HG03135 (cell line): Measurements from ENCODE around the gene INHBC.
"Not testable (repeated sequence)": the region's sequence is repeated elsewhere in the genome, so short reads cannot be mapped to it uniquely, and the experiment has no call there.

Experiments
- ATAC-seq: cut with Tn5 transposase; IDR thresholded peaks from one replicate; pipeline ENCODE4 v1.9.1; 2021; ENCODE audit warnings: mild to moderate bottlenecking, moderate library complexity; ENCODE audit not compliant: unreplicated experiment

INHBC gene

DNA sequence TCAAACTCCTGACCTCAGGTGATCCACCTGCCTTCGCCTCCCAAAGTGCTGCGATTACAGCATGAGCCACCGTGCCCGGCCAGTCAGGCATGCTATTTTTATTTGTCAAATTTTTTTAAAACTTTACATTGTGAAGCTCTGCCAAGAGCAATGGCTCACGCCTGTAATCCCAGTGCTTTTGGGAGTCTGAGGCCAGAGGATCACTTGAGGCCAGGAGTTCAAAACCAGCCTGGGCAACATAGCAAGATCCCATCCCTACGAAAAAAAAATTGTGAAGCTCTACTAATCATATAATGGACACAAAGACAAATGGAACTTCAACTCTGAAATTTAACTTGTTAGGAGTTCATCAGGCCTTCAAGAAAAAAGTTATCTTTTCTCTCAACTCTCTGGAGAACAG is 5.6 kb upstream of the INHBC start:
- no peak for ATAC-seq

DNA sequence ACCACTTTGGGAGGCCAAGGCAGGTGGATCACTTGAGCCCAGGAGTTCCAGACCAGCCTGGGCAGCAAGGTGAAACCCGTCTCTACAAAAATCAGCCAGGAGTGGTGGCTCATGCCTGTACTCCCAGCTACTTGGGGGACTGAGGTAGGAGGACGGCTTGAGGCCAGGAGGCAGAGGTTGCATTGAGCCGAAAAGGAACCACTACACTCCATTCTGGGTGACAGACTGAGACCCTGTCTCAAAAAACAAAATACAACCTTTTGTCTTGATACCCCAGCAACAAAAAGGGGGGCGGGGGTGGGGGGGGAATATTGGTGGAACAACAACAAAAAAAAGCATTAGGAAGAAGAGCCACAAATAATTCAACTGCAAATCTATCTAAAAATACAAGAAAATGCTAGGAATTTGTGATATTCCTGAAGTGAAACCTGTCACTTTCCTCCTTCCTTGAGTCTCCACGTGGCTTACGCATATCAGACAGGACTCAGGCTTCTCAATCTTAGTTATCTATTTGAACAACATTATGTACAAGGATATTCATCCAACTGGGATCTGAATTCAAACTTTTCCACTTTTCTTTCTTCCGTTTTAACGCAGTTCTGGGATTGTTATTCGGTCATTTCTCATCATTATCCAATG is 5.0 kb upstream of the INHBC start:
- no peak for ATAC-seq

DNA sequence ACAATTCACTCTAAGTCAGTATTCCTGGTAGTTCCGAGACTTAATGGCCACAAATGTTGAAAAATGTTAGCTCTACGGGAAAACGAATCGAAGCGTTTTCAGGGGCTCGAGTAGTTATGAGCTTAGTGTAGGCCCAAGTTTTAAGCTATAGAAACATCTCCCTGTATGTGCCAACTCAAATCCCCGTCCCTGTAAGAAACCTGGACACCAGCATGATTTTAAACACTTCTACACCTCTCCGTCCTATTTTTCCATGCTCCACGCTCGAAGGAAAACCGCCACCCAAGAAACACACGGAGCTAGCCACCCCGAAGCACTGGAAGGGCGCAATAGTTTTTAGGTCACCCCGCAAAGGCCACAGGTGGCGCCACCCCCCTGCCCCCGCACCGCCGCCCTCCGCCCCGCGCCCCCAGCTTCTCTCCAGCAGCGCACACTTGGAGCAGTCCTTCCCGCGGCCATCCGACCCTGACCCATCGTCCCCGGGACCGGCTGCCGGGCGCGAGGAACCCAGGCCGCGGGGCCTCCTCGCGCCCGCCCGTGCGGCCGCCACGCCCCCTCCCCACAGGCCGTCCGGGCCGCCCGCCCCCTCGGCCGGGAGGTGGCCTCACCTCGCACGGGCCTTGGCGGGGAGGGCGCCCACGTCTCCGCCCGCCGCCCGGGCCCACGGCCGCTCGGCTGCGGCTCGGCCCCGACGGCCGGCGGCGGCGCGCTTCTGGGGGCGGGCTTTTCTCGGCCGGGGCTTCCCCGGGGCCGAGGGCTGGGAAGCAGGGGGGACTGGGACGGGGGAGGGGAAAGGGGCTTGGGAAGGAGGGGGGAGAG is 4.3 kb upstream of the INHBC start:
- peak; percentile 50 for ATAC-seq

DNA sequence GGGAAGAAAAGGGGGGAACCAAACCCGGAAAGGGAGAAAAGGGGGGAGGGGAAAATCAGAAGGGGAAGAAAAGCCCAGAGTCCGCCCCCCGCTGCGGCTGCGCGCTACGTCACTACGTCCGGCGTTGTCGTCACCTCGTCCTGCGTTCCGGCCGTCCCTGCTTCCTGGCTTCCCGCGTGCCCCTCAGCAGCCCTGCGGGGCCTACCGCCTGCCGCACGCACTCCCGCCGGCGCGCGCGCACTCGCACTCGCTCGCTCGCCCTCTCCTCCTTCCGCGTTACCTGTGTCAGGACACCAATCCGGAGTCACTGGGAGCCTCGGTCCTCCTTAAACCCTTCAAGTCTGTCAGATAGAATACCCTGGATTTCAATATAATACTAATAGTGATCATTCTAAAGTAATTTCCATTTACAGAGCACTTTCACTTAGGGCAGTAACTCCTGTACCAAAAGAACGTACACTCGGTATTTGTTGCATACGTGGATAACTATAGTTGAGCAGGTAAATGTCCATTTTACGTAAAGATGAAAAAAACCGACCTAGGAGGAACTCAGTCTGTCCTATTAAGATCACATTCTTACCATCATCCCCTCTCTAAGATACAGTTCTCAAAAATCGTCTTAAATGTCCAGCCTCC is 3.5 kb upstream of the INHBC start, which contains the start of gene R3HDM2:
R3HDM2 (minus strand) TSS at position 113 of the 636 bp plus-strand sequence. CDS start 120,615 bp downstream, outside the sequence.
- ATAC-seq: peak; percentile 89

DNA sequence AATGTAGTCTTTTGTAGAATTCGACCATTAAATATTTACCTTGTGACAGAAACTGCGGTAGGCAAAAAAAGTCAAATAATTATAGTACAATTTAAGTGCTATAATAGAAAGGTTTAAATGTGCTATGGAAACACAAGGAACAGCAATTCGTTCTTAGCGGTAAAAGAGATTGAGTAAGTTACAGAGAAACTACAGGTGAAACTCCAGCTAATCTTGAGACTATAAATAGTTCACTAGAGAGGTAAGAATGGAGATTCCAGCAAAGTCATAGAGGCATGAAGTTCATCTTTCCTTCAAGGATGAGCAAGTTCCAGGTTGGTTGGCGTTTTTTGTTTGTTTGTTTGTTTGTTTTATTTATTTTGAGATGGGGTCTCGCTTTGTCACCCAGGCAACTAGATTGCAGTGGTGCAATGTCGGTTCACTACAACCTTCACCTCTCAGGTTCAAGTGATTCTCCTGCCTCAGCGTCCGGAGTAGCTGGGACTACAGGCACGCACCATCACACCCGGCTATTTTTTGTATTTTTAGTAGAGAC is 2.9 kb upstream of the INHBC start:
- no peak for ATAC-seq

DNA sequence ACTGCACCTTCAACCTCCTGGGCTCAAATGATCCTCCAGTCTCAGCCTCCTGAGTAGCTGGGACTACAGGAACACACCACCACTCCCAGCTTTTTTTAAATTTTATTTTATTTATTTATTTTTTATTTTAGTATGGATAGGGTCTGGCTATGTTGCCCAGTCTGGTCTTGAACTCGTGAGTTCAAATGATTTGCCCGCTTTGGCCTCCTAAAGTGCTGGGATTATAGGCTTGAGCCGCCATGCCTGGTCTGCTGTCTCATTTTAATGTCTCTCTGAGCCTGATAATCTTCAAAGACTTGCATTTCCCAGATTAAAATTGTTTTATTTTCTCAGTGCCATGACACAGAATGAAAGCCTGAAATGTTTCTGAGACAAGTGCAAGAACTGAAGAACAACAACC is 1.2 kb upstream of the INHBC start:
- ATAC-seq: no peak

DNA sequence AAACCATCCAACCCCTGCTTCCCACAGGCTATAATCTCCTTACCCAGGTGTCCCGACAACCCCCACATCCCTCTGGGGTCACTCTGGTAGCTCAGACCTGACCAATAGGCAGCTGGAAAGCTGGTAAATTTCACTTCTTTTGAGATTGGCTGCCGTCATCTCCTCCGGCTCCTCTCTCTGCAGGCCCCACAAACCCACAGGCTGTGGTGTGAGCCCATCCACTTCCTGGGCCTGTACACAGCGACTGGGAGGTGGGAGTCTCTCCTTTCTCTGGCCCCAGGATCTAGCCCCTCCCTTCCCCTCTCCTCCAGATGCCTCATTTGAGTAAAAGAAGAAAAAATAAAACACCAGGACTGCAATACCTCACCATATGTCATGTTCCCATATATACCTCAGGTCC is 709 bp downstream of the INHBC start:
- no peak for ATAC-seq

DNA sequence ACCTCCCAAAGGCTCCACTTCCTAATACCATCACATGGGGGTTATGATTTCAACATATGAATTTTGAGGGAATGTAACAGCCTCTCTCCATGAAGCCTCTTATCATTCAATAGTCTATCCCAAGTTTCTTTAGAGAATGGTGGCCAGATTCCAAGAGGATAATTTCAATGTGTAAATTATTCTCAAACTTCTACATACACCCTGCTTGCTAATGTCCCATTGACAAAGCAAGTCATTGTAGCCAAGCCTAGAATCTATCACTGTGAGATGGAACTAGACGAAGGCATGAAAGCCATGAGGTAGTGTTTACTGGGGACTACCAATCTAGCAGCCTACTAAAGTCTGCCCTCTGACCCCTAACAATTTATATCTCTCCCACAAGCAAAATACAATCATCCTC is 3.8 kb downstream of the INHBC start:
- no peak for ATAC-seq

DNA sequence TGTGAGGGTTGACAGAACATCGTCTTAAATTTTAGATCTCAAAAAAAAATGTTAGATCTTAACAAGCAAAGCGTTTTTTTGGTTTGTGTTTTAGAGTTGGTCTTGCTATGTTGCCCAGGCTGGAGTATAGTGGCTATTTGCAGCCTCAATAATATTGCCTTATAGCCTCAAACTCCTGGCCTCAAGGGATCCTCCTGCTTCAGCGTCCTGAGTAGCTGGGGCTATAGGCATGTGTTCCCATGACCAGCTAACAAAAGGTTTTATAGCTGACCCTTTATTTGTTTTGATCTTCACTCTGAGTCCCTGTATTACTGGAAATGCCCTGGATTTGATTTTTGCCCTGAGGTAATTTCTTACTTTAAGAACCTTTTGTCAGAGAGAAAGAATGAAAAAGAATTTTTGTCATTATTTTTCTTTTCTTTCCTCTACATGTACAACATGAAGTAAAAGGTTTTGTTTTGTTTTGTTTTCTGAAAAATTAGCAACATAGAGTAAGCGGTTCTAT is 5.2 kb downstream of the INHBC start:
- ATAC-seq: no peak

DNA sequence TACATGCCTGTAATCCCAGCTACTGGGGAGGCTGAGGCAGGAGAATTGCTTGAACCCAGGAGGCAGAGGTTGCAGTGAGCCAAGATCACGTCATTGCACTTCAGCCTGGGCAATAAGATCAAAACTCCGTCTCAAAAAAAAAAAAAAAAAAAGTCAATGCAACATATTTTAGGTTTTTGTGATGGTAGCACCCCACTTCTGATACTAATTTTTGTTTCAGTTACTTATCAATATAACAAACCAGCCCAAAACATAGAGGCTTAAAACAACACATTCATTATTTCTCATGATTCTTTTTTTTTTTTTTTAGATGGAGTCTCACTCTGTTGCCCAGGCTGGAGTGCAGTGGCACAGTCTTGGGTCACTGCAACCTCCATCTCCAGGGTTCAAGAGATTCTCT is 6.8 kb downstream of the INHBC start:
- ATAC-seq: not testable (repeated sequence)

DNA sequence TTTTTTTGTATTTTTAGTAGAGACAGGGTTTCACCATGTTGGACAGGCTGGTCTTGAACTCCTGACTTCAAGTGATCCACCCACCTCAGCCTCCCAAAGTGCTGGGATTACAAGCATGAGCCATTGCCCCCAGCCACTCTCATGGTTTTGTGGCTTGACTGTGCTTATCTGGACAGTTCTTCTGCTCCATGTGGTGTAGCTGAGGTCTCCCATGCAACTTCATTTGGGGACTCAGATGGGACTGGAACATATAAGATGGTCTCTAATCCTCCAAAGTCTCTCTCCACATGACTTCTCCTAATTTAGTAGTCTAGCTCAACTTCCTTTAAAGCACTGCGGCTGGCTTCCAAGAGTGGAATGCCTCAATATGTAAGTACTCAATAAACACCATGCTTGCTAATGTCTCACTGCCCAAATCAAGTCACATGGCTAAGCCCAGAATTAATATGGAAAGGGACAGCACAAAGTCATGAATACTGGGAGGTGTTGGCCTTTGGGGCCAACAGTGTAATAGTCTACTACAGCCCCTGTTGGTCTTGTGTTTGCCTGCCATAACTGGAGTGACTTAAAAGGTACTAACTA is 7.4 kb downstream of the INHBC start:
- ATAC-seq: no peak

DNA sequence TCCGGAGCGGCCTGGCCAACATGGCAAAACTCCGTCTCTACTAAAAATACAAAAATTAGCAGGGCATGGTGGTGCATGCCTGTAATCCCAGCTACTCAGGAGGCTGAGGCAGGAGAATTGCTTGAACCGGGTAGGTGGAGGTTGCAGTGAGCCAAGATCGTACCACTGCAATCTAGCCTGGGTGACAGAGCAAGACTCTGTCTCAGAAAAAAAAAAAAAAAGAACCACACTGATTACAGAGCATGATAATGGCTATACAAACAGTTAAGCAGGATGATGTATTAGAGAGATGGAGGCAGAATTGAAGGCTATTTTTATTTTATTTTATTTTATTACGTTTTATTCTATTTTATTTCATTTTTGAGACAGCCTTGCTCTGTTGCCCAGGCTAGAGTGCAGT is 9.8 kb downstream of the INHBC start:
- ATAC-seq: not testable (repeated sequence)

DNA sequence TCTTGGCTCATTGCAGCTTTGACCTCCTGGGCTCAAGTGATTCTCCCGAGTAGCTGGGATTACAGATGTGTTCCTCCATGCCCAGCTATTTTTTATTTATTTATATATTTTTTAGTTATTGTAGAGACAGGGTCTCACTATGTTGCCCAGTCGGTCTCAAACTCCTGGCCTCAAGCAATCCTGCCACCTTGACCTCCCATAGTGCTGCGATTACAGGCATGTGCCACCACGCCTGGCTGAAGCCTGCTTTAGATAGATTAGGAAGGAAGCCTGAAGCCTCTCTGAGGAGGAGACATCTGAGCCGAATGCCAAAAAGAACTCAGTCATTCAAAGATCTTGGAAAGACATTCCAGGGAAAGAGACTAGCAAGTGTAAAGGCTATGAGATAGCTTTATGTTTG is 10.2 kb downstream of the INHBC start:
- no peak for ATAC-seq

DNA sequence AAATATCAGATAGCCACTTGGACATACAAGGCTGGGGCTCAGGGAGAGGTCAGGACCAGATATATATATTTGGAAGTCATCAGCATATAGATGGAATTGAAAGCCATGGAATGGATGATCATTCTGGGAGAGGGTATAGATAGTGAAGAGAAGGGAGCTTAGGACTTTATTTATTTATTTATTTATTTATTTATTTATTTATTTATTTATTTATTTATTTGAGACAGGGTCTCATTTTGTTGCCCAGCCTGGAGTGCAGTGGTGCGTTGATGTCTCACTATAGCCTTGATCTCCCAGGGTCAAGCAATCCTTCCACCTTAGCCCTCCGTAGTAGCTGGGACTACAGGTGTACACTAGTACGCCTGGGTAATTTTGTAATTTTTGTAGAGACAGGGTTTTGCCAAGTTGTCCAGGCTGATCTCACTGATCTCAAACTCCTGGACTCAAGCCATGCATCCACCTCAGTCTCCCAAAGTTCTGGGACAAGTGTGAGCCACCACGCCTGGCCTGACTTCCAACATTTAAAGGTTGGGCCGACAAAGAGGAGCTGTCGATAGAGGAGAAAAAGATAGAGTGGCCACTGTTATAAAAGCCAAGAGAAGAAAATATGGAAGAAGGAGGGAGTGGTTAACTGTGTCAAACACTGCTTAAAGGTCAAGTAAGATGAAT is 11.8 kb downstream of the INHBC start:
- ATAC-seq: no peak

DNA sequence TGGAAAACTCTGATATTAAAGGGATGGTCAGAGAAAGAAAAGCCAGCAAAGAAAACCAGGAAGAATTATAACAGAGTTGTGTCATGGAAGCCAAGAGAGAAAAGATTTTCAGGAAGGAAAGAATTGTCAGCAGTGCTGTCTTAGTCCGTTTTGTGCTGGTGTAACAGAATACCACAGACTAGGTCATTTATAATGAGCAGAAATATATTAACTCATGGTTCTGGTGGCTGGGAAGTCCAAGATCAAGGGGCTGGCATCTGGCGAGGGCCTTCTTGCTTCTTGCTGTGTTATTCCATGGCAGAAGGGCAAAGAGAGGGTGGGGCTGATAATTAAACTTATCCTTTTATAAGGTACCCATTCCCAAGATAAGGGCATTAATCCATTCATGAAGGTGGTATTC is 14.1 kb downstream of the INHBC start:
- no peak for ATAC-seq

DNA sequence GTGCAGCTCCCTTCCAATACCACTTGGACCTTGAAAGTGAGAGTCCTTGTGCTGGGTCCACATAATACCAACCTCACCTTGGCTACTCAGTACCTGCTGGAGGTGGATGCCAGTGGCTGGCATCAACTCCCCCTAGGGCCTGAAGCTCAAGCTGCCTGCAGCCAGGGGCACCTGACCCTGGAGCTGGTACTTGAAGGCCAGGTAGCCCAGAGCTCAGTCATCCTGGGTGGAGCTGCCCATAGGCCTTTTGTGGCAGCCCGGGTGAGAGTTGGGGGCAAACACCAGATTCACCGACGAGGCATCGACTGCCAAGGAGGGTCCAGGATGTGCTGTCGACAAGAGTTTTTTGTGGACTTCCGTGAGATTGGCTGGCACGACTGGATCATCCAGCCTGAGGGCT is 14.8 kb downstream of the INHBC start:
- ATAC-seq: no peak

DNA sequence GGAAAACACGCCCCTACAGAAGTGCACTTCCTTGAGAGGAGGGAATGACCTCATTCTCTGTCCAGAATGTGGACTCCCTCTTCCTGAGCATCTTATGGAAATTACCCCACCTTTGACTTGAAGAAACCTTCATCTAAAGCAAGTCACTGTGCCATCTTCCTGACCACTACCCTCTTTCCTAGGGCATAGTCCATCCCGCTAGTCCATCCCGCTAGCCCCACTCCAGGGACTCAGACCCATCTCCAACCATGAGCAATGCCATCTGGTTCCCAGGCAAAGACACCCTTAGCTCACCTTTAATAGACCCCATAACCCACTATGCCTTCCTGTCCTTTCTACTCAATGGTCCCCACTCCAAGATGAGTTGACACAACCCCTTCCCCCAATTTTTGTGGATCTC is 15.5 kb downstream of the INHBC start:
- no peak for ATAC-seq

DNA sequence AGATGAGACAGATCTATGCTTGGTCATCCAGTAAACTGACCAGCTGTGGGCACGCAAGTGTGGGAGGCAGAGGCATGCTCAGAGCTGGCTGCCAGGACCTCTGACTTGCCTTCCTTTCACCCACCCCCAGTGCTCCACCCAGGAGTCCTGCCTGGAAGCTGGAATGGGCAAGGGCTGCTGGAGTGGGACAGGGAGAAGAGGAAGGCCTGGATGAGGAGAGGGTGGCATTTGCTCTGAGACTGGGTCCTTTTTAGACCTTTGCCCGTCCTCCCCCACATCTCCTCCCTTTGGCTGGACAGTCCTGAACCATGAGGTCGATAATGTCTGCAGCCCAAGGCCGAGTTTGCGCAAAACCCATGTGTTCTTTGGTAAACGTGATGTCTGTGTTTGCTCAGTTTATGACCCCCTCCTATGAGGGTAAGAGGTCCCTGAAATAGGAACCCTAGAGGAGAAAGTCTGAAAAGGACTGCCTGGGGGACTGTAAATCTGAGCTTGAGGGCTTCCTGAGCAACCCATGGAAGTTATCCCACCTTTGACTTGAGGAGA is 16.7 kb downstream of the INHBC start:
- no peak for ATAC-seq

DNA sequence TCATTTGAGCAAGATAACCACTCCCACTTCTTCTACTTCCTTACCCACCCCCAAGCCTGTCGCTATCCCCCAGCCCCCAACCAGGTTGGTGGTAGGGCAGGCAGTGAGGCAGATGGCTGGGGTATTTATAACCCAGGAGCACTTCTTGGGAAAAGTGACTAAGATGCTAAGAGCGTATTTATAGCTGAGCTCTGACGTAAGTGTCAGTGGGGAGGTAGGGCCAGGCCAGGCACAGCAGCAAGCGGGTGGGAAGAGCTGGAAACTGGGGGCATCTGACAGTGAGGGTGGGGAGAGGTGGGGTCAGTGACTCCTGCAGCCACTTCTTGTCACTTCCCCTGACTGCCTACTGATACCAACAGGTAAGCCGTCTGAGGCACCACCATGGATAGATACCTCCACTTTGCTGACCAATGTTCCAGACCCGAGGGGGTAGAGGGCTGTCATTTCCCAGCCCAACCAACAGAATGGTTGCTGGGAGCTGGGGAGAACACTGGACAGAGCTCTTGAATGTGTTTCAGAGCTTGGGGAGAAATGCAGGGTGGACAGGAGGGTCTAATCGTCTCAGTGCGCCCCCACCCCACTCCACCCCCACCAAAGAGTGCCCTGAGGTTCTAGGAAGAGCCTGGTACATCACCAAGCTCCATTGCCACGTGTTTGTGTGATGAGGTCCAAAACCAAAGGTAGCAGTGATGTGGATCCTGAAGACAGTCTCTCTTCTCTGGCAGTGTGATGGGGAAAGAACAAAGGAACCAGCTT is 17.8 kb downstream of the INHBC start:
- ATAC-seq: no peak
